Loucy (cell line): ENCODE results near the gene NPR3.

Experiments used
- H2AFZ ChIP-seq: fragments of 200-600 bp; sonication (generic); 2 replicates; pipeline ENCODE4 v1.6.0; 2016; ENCODE audit warnings: antibody characterized with exemption, mild to moderate bottlenecking, low read length, moderate library complexity
- H3F3A ChIP-seq: fragments of 200-600 bp; 2 replicates; pipeline ENCODE4 v1.6.0; 2016; ENCODE audit warnings: antibody characterized with exemption, low read depth, mild to moderate bottlenecking
- H3K27me3 ChIP-seq: fragments of 200-600 bp; sonication (generic); 2 replicates; pipeline ENCODE4 v1.6.1; 2014; ENCODE audit warnings: low read length, mild to moderate bottlenecking; ENCODE audit not compliant: insufficient read depth, poor library complexity, severe bottlenecking
- H3K36me3 ChIP-seq: fragments of 200-600 bp; sonication (generic); 2 replicates; pipeline ENCODE4 v1.6.1; 2016; ENCODE audit warnings: low read length; ENCODE audit not compliant: insufficient read depth
- H3K4me1 ChIP-seq: fragments of 200-600 bp; sonication (generic); 2 replicates; pipeline ENCODE4 v1.5.1; 2014; ENCODE audit warnings: low read length, mild to moderate bottlenecking; ENCODE audit not compliant: insufficient read depth, poor library complexity, severe bottlenecking
- H3K4me2 ChIP-seq: fragments of 200-600 bp; sonication (generic); 2 replicates; pipeline ENCODE4 v1.6.0; 2014; ENCODE audit warnings: antibody characterized with exemption, low read length, low read depth, mild to moderate bottlenecking; ENCODE audit not compliant: poor library complexity, severe bottlenecking
- H3K4me3 ChIP-seq: fragments of 200-600 bp; sonication (generic); 2 replicates; pipeline ENCODE4 v1.5.1; 2014; ENCODE audit warnings: low read length, mild to moderate bottlenecking, mixed read lengths; ENCODE audit not compliant: poor library complexity, severe bottlenecking
- H3K79me2 ChIP-seq: fragments of 200-600 bp; sonication (generic); 2 replicates; pipeline ENCODE4 v1.6.1; 2014; ENCODE audit warnings: low read length; ENCODE audit not compliant: insufficient read depth
- H3K9ac ChIP-seq: fragments of 200-600 bp; sonication (generic); 2 replicates; pipeline ENCODE4 v1.6.0; 2014; ENCODE audit warnings: mild to moderate bottlenecking, low read depth, low read length, moderate library complexity; ENCODE audit not compliant: poor library complexity, severe bottlenecking
- H3K9me2 ChIP-seq: fragments of 200-600 bp; sonication (generic); replicated peaks from 2 replicates; pipeline ENCODE4 v1.6.1; 2016; ENCODE audit warnings: low read depth, low read length, mixed read lengths
- H3K9me3 ChIP-seq: fragments of 200-600 bp; sonication (generic); 2 replicates; pipeline ENCODE4 v1.6.1; 2014; ENCODE audit warnings: mild to moderate bottlenecking, antibody characterized with exemption, low read length, low read depth; ENCODE audit not compliant: insufficient read depth
- H4K20me1 ChIP-seq: fragments of 200-600 bp; sonication (generic); 2 replicates; pipeline ENCODE4 v1.6.0; 2014; ENCODE audit warnings: antibody characterized with exemption, low read length, mild to moderate bottlenecking; ENCODE audit not compliant: insufficient read depth, poor library complexity, severe bottlenecking
- EZH2phosphoT487 ChIP-seq: fragments of 200-600 bp; IDR thresholded peaks from 2 replicates; pipeline ENCODE4 v1.6.1; 2018; ENCODE audit warnings: antibody characterized with exemption, mild to moderate bottlenecking, moderate library complexity, borderline replicate concordance
- TF ChIP-seq, protein P1 (sequence below): fragments of 200-600 bp; sonication (generic); conservative IDR thresholded peaks from 2 replicates; pipeline ENCODE4 v1.5.1; 2014; ENCODE audit warnings: mild to moderate bottlenecking, antibody characterized with exemption, low read length

NPR3 gene

DNA sequence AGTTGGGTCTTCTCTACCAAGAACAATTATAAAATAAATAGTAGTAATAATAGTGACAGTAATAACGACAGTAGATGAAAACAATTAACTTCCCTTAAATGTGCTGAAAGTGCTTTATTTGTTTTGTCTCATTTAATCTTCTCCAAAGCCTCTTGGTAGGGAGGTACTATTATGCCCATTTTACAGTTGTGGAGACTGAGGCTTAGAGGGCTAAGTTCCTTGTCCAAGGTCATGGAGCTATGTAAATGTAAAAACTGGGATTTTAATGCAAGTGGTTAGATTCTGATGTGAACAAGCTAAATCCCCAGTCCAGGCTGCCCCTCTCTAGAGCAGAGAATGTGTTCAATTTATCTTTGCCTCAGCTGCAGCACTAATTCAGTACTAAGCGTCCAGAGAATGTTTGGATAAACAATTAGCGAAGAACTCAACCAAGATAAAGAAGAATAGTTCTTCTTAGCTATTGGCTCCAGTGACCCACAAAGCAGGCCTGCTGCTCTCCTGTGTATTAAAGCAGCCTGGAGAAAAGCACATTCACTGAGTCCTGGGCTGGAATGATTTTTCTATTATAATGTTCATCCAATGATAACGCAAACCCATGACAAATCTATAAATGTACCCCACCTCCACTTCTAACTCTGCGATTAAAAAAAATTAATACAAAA, 68.8 kb downstream of the NPR3 start:
- no peaks in the 10 kb centered on the region for H3K27me3 ChIP-seq
- H3K9ac ChIP-seq: no peak overlapping the region
- no peaks in the 10 kb centered on the region for H3K9me3 ChIP-seq
- H4K20me1 ChIP-seq: no peaks in the 10 kb centered on the region
- H3K79me2 ChIP-seq: no peaks in the 10 kb centered on the region
- no peaks in the 10 kb centered on the region for H3F3A ChIP-seq
- H2AFZ ChIP-seq: no peak overlapping the region
- no peak overlapping the region for H3K4me3 ChIP-seq
- no peaks in the 10 kb centered on the region for H3K9me2 ChIP-seq
- H3K4me1 ChIP-seq: no peaks in the 10 kb centered on the region
- no peak overlapping the region for H3K4me2 ChIP-seq
- TF ChIP-seq, protein P1, sequence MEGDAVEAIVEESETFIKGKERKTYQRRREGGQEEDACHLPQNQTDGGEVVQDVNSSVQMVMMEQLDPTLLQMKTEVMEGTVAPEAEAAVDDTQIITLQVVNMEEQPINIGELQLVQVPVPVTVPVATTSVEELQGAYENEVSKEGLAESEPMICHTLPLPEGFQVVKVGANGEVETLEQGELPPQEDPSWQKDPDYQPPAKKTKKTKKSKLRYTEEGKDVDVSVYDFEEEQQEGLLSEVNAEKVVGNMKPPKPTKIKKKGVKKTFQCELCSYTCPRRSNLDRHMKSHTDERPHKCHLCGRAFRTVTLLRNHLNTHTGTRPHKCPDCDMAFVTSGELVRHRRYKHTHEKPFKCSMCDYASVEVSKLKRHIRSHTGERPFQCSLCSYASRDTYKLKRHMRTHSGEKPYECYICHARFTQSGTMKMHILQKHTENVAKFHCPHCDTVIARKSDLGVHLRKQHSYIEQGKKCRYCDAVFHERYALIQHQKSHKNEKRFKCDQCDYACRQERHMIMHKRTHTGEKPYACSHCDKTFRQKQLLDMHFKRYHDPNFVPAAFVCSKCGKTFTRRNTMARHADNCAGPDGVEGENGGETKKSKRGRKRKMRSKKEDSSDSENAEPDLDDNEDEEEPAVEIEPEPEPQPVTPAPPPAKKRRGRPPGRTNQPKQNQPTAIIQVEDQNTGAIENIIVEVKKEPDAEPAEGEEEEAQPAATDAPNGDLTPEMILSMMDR: no peak
- no peak for TF ChIP-seq EZH2phosphoT487
- no peaks in the 10 kb centered on the region for H3K36me3 ChIP-seq

DNA sequence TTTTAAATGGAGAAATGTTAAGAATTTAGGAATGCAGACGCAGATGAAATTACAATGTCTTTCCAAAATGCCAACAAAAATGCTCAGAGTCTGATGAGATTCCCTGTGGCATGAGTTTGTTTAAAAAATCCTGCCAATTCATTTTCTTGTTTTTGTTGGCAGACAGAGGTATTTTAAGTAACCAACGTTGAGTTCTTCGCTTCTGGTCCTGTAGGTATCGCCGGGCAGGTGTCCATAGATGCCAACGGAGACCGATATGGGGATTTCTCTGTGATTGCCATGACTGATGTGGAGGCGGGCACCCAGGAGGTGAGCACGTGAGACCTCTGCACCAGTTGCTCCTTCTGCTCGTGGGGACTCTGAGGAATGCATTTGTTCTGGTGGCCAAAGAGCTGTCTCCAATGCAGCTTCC, 69.4 kb downstream of the NPR3 start:
- TF ChIP-seq, protein P1: no peak
- TF ChIP-seq EZH2phosphoT487: no peak
- no peaks in the 10 kb centered on the region for H3F3A ChIP-seq
- H3K9me2 ChIP-seq: no peaks in the 10 kb centered on the region
- H3K36me3 ChIP-seq: no peaks in the 10 kb centered on the region
- no peak overlapping the region for H3K4me3 ChIP-seq
- no peaks in the 10 kb centered on the region for H3K79me2 ChIP-seq
- no peak overlapping the region for H2AFZ ChIP-seq
- no peak overlapping the region for H3K9ac ChIP-seq
- no peaks in the 10 kb centered on the region for H4K20me1 ChIP-seq
- peaks cover 1% of the 10 kb centered on the region for H3K4me1 ChIP-seq
- H3K9me3 ChIP-seq: no peaks in the 10 kb centered on the region
- no peaks in the 10 kb centered on the region for H3K27me3 ChIP-seq
- no peak overlapping the region for H3K4me2 ChIP-seq

DNA sequence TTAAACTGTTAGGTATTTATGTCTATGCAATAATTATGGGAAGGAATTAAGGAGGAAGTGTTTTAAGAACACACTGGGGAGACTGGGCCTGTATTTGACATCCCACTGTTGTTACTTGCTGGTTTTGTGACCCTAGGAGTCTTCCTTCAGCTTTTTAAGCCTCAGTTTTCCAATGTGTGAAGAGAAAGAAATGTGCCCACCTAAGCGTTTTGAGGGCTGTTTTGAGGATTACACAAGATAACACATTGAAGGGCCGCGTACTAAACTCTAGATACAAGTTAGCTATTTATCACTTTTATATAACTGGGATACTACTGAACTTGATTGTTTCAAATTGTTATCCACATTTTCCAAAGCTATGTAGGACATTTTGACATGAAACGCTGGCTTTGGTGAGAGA, 72.5 kb downstream of the NPR3 start:
- no peaks in the 10 kb centered on the region for H3K36me3 ChIP-seq
- no peaks in the 10 kb centered on the region for H3K9me2 ChIP-seq
- no peak overlapping the region for H3K4me2 ChIP-seq
- H3F3A ChIP-seq: no peaks in the 10 kb centered on the region
- no peaks in the 10 kb centered on the region for H3K79me2 ChIP-seq
- no peaks in the 10 kb centered on the region for H3K27me3 ChIP-seq
- H3K9ac ChIP-seq: no peak overlapping the region
- H3K4me1 ChIP-seq: peaks cover 18% of the 10 kb centered on the region
- no peak overlapping the region for H2AFZ ChIP-seq
- no peaks in the 10 kb centered on the region for H3K9me3 ChIP-seq
- no peaks in the 10 kb centered on the region for H4K20me1 ChIP-seq
- H3K4me3 ChIP-seq: no peak overlapping the region
- no peak for TF ChIP-seq EZH2phosphoT487
- TF ChIP-seq, protein P1: no peak
